AG09319 (cell line): ENCODE measurements around the gene RAI14.

Experiments
- DNase-seq: peaks from one replicate; pipeline ENCODE4 v3.0.0-alpha.2; 2010; ENCODE audit warnings: low read depth; ENCODE audit errors: extremely low read depth
- TF ChIP-seq, protein P1 (sequence below): IDR thresholded peaks from 2 replicates; pipeline ENCODE4 v1.5.1; 2011; ENCODE audit warnings: low read depth, mild to moderate bottlenecking, inconsistent platforms, low read length, moderate library complexity

RAI14 gene

DNA sequence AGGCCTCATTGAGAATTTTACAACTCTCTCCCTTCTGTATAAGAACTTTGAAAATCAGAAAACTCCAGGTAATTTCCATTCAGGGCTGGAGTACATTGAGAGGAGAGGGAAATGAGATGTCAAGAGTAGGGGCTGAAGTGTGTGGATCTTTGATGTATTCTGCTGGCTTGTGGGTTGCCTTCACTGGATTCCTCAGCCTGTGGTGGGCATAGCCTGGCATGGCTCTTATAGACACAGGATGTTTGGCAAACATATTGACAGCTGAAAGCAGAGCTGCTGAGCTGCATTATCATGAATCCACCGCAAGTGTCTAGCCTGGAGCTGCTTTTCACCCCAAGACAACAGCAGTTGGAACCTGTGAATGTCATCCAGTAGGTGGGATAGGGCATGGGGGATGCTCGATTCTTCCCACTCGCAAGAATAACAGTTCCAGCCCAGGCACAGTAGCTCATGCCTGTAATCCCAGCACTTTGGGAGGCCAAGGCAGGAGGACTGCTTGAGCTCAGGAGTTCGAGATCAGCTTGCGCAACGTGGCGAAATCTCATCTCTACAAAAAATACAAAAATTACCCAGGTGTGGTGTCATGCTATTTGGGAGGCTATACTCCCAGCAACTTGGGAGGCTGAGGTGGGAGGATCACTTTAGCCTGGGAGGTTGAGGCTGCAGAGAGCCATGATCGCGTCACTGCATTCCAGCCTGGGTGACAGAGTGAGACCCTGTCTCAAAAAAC lies 146.9 kb downstream of the RAI14 start:
- TF ChIP-seq, protein P1, sequence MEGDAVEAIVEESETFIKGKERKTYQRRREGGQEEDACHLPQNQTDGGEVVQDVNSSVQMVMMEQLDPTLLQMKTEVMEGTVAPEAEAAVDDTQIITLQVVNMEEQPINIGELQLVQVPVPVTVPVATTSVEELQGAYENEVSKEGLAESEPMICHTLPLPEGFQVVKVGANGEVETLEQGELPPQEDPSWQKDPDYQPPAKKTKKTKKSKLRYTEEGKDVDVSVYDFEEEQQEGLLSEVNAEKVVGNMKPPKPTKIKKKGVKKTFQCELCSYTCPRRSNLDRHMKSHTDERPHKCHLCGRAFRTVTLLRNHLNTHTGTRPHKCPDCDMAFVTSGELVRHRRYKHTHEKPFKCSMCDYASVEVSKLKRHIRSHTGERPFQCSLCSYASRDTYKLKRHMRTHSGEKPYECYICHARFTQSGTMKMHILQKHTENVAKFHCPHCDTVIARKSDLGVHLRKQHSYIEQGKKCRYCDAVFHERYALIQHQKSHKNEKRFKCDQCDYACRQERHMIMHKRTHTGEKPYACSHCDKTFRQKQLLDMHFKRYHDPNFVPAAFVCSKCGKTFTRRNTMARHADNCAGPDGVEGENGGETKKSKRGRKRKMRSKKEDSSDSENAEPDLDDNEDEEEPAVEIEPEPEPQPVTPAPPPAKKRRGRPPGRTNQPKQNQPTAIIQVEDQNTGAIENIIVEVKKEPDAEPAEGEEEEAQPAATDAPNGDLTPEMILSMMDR = no peak
- no peak for DNase-seq

DNA sequence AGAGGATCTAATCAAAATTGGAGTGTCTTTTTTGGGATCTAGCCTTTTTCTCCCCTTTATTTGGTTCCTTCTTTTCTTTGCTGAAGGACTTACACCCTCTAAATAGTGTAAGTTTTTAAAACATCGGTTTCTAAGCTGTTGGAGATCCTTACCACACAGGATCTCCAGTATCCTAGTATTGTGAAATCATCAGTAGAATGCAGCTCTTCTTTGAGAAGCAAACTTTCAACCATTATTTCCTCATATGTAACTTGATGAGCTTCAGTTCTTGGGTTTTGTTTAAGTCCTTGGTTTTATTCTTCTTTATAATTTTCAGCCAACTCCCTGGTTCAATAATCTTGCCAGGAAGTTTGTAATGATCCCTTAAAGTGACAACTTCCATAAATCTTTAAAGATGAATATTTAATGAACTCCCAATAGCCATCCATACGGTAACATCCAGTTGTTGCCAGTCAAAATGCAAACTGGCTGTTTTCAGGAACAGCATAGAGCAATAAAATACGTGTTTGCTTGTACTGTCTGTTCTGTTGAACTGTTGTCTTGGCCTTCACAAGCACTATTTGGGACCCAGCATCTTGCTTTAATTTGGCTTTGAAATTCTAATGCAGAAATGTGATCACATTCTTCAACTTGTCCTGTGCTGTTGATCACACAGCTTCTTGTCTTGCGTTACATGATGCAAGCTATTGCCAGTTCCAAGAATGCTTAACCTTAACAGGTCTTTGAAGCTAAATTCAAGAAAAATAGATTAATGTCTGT lies 148.0 kb downstream of the RAI14 start:
- TF ChIP-seq, protein P1 = no peak
- DNase-seq = peak; percentile 50

DNA sequence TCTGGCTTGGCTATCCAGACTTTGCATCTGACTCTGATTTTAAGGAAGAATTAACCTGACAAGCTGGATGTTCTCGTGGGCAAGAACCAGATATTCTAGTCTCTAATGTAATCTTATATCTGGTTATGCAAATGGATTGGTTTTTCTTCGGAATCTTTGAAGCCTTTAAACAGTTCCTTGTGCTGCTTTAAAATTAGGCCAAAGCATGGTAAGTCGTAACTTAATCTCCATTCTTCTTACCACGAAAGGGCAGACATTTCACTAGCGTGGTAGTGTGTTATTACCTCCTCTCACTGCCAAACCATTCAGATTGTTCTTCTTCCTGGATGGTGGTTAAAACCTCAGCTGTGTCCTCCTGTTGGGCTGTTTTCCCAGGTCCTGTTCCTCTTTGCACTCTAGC lies 148.8 kb downstream of the RAI14 start:
- TF ChIP-seq, protein P1 = no peak
- DNase-seq = peak; percentile 73

DNA sequence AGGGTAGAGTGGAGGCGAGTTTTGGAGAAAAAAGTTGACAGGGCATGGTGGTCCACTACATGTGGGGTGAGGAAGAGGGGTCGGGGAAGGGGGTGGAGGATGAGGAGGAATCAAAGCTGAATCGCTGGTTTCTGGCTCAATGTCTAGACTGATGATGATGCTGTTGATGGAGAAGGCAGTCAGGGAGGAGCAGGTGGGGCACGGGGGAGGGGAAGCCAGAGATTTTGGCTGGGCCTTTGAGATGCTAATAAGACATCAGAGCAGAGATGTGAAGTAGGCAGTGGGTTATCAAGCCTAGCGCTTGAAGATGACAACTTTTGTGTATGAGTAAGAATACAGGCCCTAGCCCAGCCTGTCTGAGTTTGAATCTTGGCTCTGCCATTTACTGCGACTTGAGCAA lies 150.4 kb downstream of the RAI14 start:
- no peak for DNase-seq
- TF ChIP-seq, protein P1 = no peak

DNA sequence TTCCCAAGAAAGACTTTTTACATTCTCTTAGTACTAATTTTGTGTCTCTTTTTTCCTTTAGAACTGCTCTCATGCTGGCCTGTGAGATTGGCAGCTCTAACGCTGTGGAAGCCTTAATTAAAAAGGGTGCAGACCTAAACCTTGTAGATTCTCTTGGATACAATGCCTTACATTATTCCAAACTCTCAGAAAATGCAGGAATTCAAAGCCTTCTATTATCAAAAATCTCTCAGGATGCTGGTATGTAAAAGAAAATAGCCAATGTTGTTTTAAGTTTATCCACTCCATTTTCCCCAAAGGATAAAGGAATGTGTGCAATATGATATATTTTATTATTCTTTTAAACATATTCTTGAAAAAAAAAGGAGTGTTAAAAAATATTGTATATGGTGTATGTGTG lies 155.6 kb downstream of the RAI14 start:
- TF ChIP-seq, protein P1 = no peak
- no peak for DNase-seq

DNA sequence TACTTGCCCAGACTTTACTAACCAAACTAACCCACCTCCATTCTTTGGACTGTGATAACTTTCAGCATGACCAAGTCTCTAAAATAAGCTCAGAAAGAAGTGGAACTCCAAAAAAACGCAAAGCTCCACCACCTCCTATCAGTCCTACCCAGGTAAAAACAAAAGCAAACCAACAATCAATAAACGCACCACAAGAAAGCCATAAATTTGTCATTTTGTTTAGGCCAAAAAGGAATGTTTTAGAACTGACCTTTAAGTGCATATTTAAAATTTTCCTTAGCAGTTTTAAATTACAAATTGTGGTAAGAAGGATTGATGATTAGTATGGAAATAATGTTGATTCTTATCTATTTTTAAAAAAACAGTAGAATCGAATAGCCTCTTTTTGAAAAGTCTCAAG lies 157.4 kb downstream of the RAI14 start:
- no peak for DNase-seq
- TF ChIP-seq, protein P1 = no peak
